ENCODE results near the gene LINGO1. TPM values are rescaled to one million over a fixed set of nuclear protein-coding genes. Genes with fewer than 3 reads are reported as not detected.

Gene LINGO1
- polyA plus RNA-seq, 1 of the 3 experiments (the other 2 are of a cell fraction) = 0.56 TPM

GRCh38 chr15:77588126-77588525 lies 44.6 kb downstream of the LINGO1 start:
- H3K27ac ChIP-seq (ENCODE audit: low read depth in 2 of 2, low read length in 1 of 2) = no peak overlapping the region
- H3F3A ChIP-seq (replicated peaks; ENCODE audit: insufficient read depth) = no peaks in the 10 kb centered on the region
- ChIA-PET POLR2A (no interaction called here), CTCF (interaction anchor here (0.6 to 1.5 kb wide), 3 partner anchors 45 to 470 kb away, joined by 3 to 4 read pairs (median 4); no protein-coding TSS in a partner anchor)
- no peaks in the 10 kb centered on the region for H3K36me3 ChIP-seq (replicated peaks in 1 of 2; ENCODE audit: control insufficient read depth in 1 of 2, insufficient read depth in 2 of 2, low read length in 1 of 2)
- H3K9me2 ChIP-seq = no peaks in the 10 kb centered on the region
- WGBS (ENCODE audit: low lambda C conversion rate) = 56% methylated on average over 6 of the region's 12 CpGs
- no peak overlapping the region for H3K9ac ChIP-seq
- TF ChIP-seq FOSL2 (IDR thresholded peaks at IDR 0.05; ENCODE audit: borderline replicate concordance, low read depth) = no peak
- no peak for TF ChIP-seq FOXM1 (IDR thresholded peaks at IDR 0.05; ENCODE audit: low read depth)
- TF ChIP-seq GABPA (IDR thresholded peaks at IDR 0.05; ENCODE audit: low read depth) = no peak
- no peak for TF ChIP-seq POLR2AphosphoS5 (IDR thresholded peaks at IDR 0.05; ENCODE audit: low read depth, low read length)
- TF ChIP-seq RFX5 (IDR thresholded peaks at IDR 0.05; ENCODE audit: low read length) = no peak
- TF ChIP-seq MEF2A (IDR thresholded peaks at IDR 0.05; ENCODE audit: borderline replicate concordance, low read depth) = no peak
- no peak for TF ChIP-seq CTCF (IDR thresholded peaks at IDR 0.05)
- TF ChIP-seq SIN3A (IDR thresholded peaks at IDR 0.05; ENCODE audit: borderline replicate concordance, low read depth, low read length) = no peak
- TF ChIP-seq FOXJ3 (CRISPR knock-in tag; IDR thresholded peaks at IDR 0.05) = no peak
- TF ChIP-seq PBX3 (IDR thresholded peaks at IDR 0.05) = no peak
- no peak for TF ChIP-seq USF2 (IDR thresholded peaks at IDR 0.05; ENCODE audit: borderline replicate concordance, low read depth, low read length)
- TF ChIP-seq RXRA (IDR thresholded peaks at IDR 0.05; ENCODE audit: borderline replicate concordance, low read depth) = no peak
- TF ChIP-seq GATA2 (CRISPR knock-in tag; IDR thresholded peaks at IDR 0.05) = no peak
- TF ChIP-seq NRF1 (IDR thresholded peaks at IDR 0.05; ENCODE audit: low read depth, low read length) = no peak
- no peak for TF ChIP-seq JUND (IDR thresholded peaks at IDR 0.05)
- no peak for TF ChIP-seq REST (IDR thresholded peaks at IDR 0.05; ENCODE audit: low read depth, low read length)
- no peak for TF ChIP-seq RCOR1 (IDR thresholded peaks at IDR 0.05; ENCODE audit: low read length)
- no peak for TF ChIP-seq RAD21 (IDR thresholded peaks at IDR 0.05; ENCODE audit: low read length)
- TF ChIP-seq ZBTB33 (IDR thresholded peaks at IDR 0.05; ENCODE audit: borderline replicate concordance, low read depth) = no peak
- no peak for TF ChIP-seq MXI1 (IDR thresholded peaks at IDR 0.05; ENCODE audit: low read depth, low read length)
- no peaks in the 10 kb centered on the region for H3K9me3 ChIP-seq
- H3K4me2 ChIP-seq = no peak overlapping the region
- no peak overlapping the region for H3K4me3 ChIP-seq (ENCODE audit: low read depth in 2 of 2, low read length in 1 of 2)
- DNase-seq = no peak
- no peak overlapping the region for H2AFZ ChIP-seq (ENCODE audit: low read depth)
- peaks cover 6% of the 10 kb centered on the region; the same call in 1 of the 2 replicates for H3K27me3 ChIP-seq (ENCODE audit: insufficient read depth)
- H3K4me1 ChIP-seq (ENCODE audit: control insufficient read depth in 1 of 2, insufficient read depth in 2 of 2, low read depth in 1 of 2, low read length in 1 of 2) = peaks cover 0 to 6% of the 10 kb centered on the region in 2 experiments; a peak in 1 of 4 replicates
- H3K79me2 ChIP-seq (ENCODE audit: insufficient read depth) = no peaks in the 10 kb centered on the region
- no peaks in the 10 kb centered on the region for H4K20me1 ChIP-seq (ENCODE audit: insufficient read depth)

Data from SK-N-SH (cell line).